HG03135 (cell line): Measurements from ENCODE around the gene MYF5.

Experiments used
- ATAC-seq: cut with Tn5 transposase; IDR thresholded peaks from one replicate; pipeline ENCODE4 v1.9.1; 2021; ENCODE audit warnings: mild to moderate bottlenecking, moderate library complexity; ENCODE audit not compliant: unreplicated experiment

The MYF5 gene

DNA sequence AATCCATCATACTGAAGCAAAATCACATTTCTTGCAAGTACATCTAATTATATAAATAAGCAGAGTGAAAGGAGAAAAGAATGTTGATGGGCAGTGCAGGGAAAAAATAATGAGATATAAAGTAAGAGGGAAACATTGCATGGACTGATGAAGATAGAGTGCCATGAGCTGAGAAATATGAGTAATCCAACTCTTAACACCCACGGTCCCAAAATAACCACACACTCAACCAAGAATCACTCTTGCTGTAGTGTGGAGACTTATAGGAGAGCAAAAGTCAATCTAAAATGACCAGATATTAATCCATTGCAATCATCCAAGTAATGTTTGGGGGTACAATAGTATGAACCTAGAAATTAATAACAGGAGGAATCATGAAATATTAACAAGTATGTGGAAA, 40.2 kb downstream of the MYF5 start:
- no peak for ATAC-seq

DNA sequence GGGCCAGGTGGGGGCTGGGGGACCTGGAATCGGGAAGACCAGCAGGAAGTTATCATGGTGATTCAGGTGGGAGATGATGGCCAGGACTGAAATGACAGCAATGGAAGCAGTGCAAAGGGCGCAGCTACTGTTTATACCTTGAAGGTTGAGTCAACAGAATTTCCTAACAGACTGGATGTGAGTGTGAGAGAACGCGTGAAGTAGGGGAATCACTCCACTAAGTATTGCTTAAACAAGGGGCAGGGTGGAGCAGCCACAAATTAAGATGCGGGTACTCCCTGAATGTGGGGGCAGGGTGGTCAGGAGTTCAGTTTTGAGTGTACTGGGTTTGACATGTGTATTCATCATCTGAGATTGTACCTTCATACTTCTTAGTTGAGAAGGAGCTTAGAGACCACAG, 45.1 kb downstream of the MYF5 start:
- no peak for ATAC-seq

- ATAC-seq = no peak
Measured at GRCh38 chr12:80763874-80764273, 47.2 kb downstream of the MYF5 start.

DNA sequence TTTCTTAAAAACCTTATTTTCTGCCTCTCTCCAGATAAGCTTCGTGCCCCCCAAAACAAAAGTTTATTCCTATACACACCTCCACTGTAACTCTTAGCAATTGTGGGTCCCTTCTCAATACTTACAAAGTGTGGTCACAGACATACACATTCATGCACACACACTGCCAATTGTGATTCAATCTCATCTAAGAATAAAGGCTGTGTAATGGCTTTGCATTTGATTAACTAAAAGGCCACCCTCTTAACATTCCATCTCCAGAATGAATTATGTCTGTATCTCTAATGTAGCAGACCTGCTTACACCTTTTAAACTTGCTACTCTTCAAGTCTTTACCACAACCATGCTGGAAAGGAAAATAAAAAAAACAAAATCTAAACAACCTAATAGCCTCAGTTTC, 49.5 kb downstream of the MYF5 start:
- ATAC-seq = no peak

- ATAC-seq = peak; percentile 75
Measured at GRCh38 chr12:80766897-80767296, 50.2 kb downstream of the MYF5 start.
